GM11168 (cell line): ENCODE results near the gene SGPP1.
"Not testable (repeated sequence)": the region's sequence is repeated elsewhere in the genome, so short reads cannot be mapped to it uniquely, and the experiment has no call there.

ENCODE experiments used
- in situ Hi-C: fragments of 300-500 bp; cut with MboI; formaldehyde crosslinking; loops from one replicate; pipeline ENCODE4 v1.12.0; 2022; ENCODE audit warnings: low sequenced_read_pairs; ENCODE audit not compliant: unreplicated experiment

The SGPP1 gene

DNA sequence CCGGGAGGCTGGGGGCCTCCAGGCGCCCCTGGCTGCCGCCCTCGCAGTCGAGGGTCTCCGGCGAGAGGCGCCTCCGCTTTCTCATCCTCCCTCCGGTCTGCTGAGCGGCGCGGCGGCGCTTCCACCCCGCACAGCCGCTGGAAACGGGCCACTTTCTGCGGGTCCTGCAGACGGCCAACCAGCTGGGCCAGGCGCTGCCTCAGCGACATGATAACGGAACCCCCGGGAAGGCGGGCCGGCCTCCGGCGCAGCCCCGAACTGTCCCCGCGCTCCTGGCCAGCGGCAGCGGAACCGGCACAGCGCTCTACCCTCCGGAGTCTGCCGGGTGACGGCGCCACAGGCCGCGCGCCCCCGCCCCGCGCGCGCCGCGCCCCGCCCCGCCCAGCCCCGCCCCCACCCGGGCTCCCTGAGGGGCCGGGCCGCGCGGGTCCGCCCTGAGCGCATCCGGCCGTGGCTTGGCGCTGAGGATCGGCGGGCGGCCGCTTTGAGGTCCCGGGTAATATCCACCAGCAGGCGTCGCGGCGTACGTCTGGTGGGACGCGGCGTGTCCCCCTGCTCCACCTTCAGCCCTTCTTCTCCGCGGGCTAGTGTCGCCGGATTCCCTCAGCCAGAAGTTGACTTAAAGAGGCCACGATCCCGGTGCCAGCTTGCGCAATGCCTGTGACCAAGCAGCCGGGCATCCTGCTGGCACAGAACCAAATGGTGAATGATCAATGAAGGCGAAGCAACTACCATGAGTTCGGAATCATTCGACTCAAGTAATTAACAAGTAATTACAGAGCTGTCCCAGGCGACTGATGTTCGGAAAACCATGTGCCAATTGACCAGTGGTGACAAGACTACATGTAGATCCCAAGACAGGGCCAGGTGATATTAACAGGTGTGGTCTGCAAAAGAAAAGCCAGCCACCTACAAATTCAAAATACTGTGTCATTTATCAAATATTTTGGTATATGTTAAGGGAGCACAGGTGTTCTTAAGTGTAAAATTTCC, at the start of gene SGPP1:
SGPP1 (minus strand) TSS at position 330 of the 993 bp plus-strand sequence; CDS start at position 209, 121 bp downstream.
- in situ Hi-C loops, result no loop called here

DNA sequence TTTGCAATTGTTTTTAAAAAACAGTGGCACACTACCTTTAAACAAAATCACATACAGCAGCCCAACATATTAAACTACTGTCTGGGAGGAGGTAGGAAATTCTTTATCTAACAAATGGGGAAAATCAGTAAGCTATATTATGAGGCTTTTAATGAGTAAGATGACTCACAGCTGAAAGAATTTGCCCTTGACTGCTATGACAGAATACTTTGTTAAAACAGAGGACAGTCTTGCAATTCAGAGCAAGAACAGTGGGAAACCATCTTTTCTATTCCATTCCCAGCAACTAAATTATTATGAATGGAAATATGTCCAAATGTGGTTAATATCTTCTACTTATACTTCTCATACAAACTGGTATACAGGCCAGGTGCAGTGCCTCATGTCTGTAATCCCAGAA, 49.2 kb upstream of the SGPP1 start:
- in situ Hi-C loops, result no loop called here

GRCh38 chr14:63773504-63773903, 45.6 kb upstream of the SGPP1 start:
- in situ Hi-C loops, result no loop called here

DNA sequence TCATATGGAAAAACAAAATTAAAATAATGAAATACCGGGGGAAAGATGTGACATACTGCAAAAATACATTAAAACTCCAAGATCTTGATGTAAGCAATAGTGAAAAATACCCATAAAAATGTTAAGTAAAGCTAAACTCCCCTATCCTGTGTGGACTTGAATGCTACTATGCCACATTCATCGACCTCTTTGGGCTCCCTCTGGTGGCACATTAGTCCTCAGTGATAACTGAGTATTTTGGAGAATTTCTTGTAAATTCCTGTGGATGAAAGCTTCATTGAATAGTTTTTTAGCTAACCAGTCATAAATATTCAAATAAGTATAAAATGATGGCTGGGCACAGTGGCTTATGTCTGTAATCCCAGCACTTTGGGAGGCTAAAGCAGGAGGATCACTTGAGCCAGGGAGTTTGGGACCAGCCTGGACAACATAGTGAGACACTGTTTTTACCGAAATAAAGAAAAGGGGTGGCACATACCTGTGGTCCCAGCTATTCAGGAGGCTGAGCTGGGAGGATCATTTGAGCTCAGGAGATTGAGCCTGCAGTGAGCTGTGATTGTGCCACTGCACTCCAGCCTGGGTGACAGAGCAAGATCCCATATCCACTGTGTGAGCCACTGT, 42.4 kb upstream of the SGPP1 start:
- in situ Hi-C loops, result no loop called here

DNA sequence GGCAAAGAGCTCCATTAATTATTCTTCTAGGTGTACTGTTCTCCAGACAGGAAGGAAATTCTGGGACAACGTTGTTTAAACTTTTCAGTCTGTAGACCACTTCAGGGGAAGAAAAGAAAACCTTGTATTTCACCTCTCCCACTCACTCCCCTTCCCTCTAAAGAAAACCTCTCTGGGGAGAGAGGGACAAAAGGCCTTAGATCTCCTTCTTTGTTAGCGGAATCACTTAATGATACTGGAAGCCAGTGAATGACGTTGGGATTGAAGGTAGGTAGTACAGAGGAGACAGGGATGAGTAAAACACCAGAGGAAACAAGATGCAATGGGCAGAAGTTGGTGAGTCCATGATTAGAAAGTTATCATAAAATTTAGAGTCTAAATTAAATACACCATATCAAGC, 38.7 kb upstream of the SGPP1 start:
- in situ Hi-C loops, result loop anchor here (10.0 kb wide), 1 partner anchor 132 kb away; no protein-coding TSS in a partner anchor

GRCh38 chr14:63764620-63765139, 36.8 kb upstream of the SGPP1 start:
- in situ Hi-C loops, result loop anchor here (10.0 kb wide), 1 partner anchor 130 kb away; no protein-coding TSS in a partner anchor

DNA sequence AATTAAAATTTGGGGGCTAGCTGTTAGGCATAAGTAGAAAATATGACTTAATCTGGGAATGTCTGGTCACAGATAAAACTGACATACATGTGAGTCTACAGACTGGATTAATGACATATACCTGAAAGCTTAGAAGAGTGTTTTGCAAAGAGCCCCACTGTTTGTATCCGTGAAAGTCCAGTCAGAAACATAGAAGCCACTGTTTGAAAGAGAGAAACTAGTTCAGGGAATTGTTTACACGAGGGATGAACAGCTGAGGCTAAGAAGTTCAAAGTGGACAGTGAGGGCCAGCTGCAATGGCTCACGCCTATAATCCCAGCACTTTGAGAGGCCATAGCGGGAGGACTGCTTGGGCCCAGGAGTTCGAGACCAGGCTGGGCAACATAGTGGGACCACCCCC, 36.2 kb upstream of the SGPP1 start:
- in situ Hi-C loops, result loop anchor here (10.0 kb wide), 1 partner anchor 129 kb away; no protein-coding TSS in a partner anchor

- in situ Hi-C loops, result loop anchor here (10.0 kb wide), 1 partner anchor 127 kb away; no protein-coding TSS in a partner anchor
These were observed 33.7 kb upstream of the SGPP1 start for GRCh38 chr14:63761351-63762117.

- in situ Hi-C loops, result loop anchor here (10.0 kb wide), 1 partner anchor 125 kb away; no protein-coding TSS in a partner anchor
These were observed 32.1 kb upstream of the SGPP1 start for GRCh38 chr14:63760014-63760413.

- in situ Hi-C loops, result no loop called here
These were observed 31.6 kb upstream of the SGPP1 start for GRCh38 chr14:63759456-63759855.

DNA sequence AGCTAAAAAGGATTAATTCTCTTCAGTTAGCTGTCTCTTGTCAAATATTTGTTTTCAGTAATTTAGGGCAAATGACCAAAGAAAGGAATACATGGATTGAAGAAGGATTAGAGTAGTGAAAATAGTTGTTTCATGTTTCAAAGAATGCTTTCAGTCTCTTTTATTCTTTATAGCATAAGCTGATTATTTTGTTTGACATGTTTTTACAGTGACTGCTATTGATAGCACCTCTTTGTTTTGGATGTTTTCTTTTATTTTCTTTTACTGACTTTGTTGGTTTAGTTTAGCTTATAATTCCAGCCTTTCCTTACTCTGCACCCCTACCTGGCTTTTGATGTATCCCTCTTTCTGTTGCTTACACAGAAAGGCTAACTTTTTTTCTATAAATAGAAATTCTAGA, 29.3 kb upstream of the SGPP1 start:
- in situ Hi-C loops, result no loop called here

GRCh38 chr14:63752449-63753169, 24.7 kb upstream of the SGPP1 start:
- in situ Hi-C loops, result no loop called here

- in situ Hi-C loops, result not testable (repeated sequence)
These were observed 23.2 kb upstream of the SGPP1 start for GRCh38 chr14:63751076-63751475.

GRCh38 chr14:63747846-63748245, 20.0 kb upstream of the SGPP1 start:
- in situ Hi-C loops, result no loop called here

GRCh38 chr14:63745858-63746425, 18.1 kb upstream of the SGPP1 start:
- in situ Hi-C loops, result no loop called here

DNA sequence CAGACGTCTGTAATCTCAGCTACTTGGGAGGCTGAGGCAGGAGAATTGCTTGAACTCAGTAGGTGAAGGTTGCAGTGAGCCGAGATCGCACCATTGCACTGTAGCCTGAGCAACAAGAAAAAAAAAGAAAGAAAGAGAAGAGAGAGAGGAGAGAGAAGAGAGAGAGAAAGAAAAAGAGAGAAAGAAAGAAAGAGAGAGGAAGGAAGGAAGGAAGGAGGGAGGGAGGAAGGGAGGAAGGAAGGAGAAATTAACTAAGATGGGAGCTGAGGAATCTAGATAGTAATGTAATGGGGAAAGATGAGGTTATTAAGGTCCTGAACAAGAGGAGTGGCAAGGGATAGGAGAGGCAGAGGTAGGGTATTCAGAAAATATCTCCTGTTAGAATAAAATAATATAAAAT, 17.4 kb upstream of the SGPP1 start:
- in situ Hi-C loops, result no loop called here

GRCh38 chr14:63737582-63738006, 9.7 kb upstream of the SGPP1 start:
- in situ Hi-C loops, result no loop called here

DNA sequence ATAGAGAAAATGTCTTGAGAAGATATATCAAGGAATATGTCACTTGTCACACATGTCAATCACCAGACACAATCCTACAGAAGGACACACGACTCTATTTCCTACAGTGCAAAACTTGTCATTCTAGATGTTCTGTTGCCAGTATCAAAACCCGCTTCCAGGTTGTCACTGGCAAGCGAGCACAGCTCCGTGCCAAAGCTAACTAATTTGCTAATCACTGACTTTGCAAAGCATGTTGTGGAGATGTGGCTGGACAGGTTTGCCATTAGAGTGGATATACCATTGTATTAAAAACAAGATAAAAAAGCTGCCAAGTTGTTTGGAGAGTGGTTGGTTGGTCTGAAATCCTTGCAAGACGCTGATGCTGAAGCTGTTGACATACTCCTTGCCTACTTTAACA, 7.9 kb upstream of the SGPP1 start:
- in situ Hi-C loops, result no loop called here

GRCh38 chr14:63730659-63731058, 2.8 kb upstream of the SGPP1 start:
- in situ Hi-C loops, result no loop called here
